GM21528 (cell line): ENCODE data around the gene ZNF346.
"Not testable (repeated sequence)": the region's sequence is repeated elsewhere in the genome, so short reads cannot be mapped to it uniquely, and the experiment has no call there.

Experiments
- ATAC-seq: cut with Tn5 transposase; IDR thresholded peaks from one replicate; pipeline ENCODE4 v1.9.1; 2021; ENCODE audit warnings: mild to moderate bottlenecking, moderate library complexity; ENCODE audit not compliant: unreplicated experiment, low FRiP score

ZNF346 gene

GRCh38 chr5:177006265-177006972 lies 16.1 kb upstream of the ZNF346 start, which contains the start of gene UIMC1:
Gene UIMC1, minus strand, starts transcription at chr5:177006779. Its CDS starts 24,164 bp downstream, at chr5:176982615.
- peak; percentile 82 for ATAC-seq

- ATAC-seq, result no peak
Observed at GRCh38 chr5:177008716-177009115, 13.8 kb upstream of the ZNF346 start.

GRCh38 chr5:177010153-177010552 lies 12.3 kb upstream of the ZNF346 start:
- ATAC-seq, result no peak

GRCh38 chr5:177015156-177015555 lies 7.3 kb upstream of the ZNF346 start:
- ATAC-seq, result no peak

GRCh38 chr5:177018341-177018740 lies 4.2 kb upstream of the ZNF346 start:
- no peak for ATAC-seq

- ATAC-seq, result no peak
Observed at GRCh38 chr5:177020033-177020432, 2.5 kb upstream of the ZNF346 start.

- ATAC-seq, result peak; percentile 14
Observed at GRCh38 chr5:177023303-177023664, 788 bp downstream of the ZNF346 start.

GRCh38 chr5:177024559-177024958 lies 2.1 kb downstream of the ZNF346 start:
- ATAC-seq, result no peak

GRCh38 chr5:177025101-177025601 lies 2.7 kb downstream of the ZNF346 start:
- no peak for ATAC-seq

GRCh38 chr5:177027665-177028064 lies 5.2 kb downstream of the ZNF346 start:
- no peak for ATAC-seq

- ATAC-seq, result no peak
Observed at GRCh38 chr5:177029498-177029897, 7.0 kb downstream of the ZNF346 start.

GRCh38 chr5:177035976-177036375 lies 13.5 kb downstream of the ZNF346 start:
- no peak for ATAC-seq

- no peak for ATAC-seq
Observed at GRCh38 chr5:177036443-177036842, 13.9 kb downstream of the ZNF346 start.

- ATAC-seq, result no peak
Observed at GRCh38 chr5:177036921-177037320, 14.4 kb downstream of the ZNF346 start.

- ATAC-seq, result no peak
Observed at GRCh38 chr5:177040814-177041420, 18.4 kb downstream of the ZNF346 start.

GRCh38 chr5:177041936-177042335 lies 19.4 kb downstream of the ZNF346 start:
- ATAC-seq, result no peak

GRCh38 chr5:177043114-177043513 lies 20.6 kb downstream of the ZNF346 start:
- ATAC-seq, result no peak

- no peak for ATAC-seq
Observed at GRCh38 chr5:177043958-177044357, 21.5 kb downstream of the ZNF346 start.

- no peak for ATAC-seq
Observed at GRCh38 chr5:177044641-177045040, 22.1 kb downstream of the ZNF346 start.

GRCh38 chr5:177045631-177046030 lies 23.1 kb downstream of the ZNF346 start:
- no peak for ATAC-seq

- ATAC-seq, result not testable (repeated sequence)
Observed at GRCh38 chr5:177048531-177048930, 26.0 kb downstream of the ZNF346 start.

GRCh38 chr5:177049285-177049684 lies 26.8 kb downstream of the ZNF346 start:
- ATAC-seq, result no peak
